Breast epithelium (tissue), 3 donors: ENCODE results near the gene C1QTNF8.

ENCODE experiments used
- CTCF ChIP-seq, 3 donors: fragments of 450-650 bp; IDR thresholded peaks; one replicate each; pipeline ENCODE4 v1.5.1; 2016 to 2017; ENCODE audit warnings: antibody characterized with exemption in 3 of 3, mild to moderate bottlenecking in 3 of 3, moderate library complexity in 3 of 3
- POLR2A ChIP-seq: fragments of 450-650 bp; IDR thresholded peaks from one replicate; pipeline ENCODE4 v1.6.1; 2016; ENCODE audit warnings: antibody characterized with exemption, mild to moderate bottlenecking, moderate library complexity

GRCh38 chr16:1121009-1121408 lies 25.0 kb upstream of the C1QTNF8 start:
- TF ChIP-seq CTCF (IDR thresholded peaks at IDR 0.05) (no peak), POLR2A (no peak)
